ENCODE results near the gene CASP2.
A peak's percentile ranks its signal among the peaks of the same experiment; 100 is the strongest.

CASP2 gene

DNA sequence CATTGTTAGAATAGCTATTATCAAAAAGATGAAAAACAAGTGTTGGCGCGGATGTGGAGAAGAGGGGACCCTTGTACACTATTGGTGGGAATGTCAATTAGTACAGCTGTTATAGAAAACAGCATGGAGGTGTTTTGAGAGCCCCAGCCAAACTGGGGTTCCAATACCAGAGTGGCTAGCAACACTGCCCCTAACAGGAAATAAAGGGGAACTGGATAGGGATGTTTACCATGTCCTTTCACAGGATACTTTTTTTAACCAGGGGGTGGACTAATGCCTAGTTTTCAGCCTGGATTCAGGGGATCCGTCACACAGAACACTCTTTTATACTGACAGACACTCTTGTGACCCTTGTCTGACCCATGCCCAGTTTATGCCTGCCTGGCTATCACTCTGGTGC, 31.8 kb upstream of the CASP2 start:
- TF ChIP-seq, protein P1, sequence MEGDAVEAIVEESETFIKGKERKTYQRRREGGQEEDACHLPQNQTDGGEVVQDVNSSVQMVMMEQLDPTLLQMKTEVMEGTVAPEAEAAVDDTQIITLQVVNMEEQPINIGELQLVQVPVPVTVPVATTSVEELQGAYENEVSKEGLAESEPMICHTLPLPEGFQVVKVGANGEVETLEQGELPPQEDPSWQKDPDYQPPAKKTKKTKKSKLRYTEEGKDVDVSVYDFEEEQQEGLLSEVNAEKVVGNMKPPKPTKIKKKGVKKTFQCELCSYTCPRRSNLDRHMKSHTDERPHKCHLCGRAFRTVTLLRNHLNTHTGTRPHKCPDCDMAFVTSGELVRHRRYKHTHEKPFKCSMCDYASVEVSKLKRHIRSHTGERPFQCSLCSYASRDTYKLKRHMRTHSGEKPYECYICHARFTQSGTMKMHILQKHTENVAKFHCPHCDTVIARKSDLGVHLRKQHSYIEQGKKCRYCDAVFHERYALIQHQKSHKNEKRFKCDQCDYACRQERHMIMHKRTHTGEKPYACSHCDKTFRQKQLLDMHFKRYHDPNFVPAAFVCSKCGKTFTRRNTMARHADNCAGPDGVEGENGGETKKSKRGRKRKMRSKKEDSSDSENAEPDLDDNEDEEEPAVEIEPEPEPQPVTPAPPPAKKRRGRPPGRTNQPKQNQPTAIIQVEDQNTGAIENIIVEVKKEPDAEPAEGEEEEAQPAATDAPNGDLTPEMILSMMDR (IDR thresholded peaks at IDR 0.05): no peak
- no peaks in the 10 kb centered on the region for H3K36me3 ChIP-seq (ENCODE audit: control insufficient read depth, insufficient read depth, low read length)
- H3K4me1 ChIP-seq: no peaks in the 10 kb centered on the region

GRCh38 chr7:143256932-143257331, 31.2 kb upstream of the CASP2 start:
- Histone ChIP-seq H3K4me3 (ENCODE audit: low read depth, low read length) (no peak overlapping the region), H3K4me2 (ENCODE audit: low read length) (no peak overlapping the region), H3K4me1 (no peaks in the 10 kb centered on the region), H3K79me2 (no peaks in the 10 kb centered on the region), H3K36me3 (ENCODE audit: control insufficient read depth, insufficient read depth, low read length) (no peaks in the 10 kb centered on the region), H3K27me3 (ENCODE audit: control insufficient read depth, insufficient read depth, low read length) (no peaks in the 10 kb centered on the region), H3K9ac (no peak overlapping the region), H3K9me3 (ENCODE audit: control insufficient read depth, low read length) (no peaks in the 10 kb centered on the region), H2AFZ (no peak overlapping the region), H3K27ac (no peak overlapping the region)
- TF ChIP-seq, protein P1 (IDR thresholded peaks at IDR 0.05): no peak

More for the DNA sequence above, 31.8 kb upstream of the CASP2 start:
- Histone ChIP-seq H3K27me3 (ENCODE audit: control insufficient read depth, insufficient read depth, low read length) (no peaks in the 10 kb centered on the region), H2AFZ (no peak overlapping the region), H3K9me3 (ENCODE audit: control insufficient read depth, low read length) (no peaks in the 10 kb centered on the region), H3K4me2 (ENCODE audit: low read length) (no peak overlapping the region), H3K79me2 (no peaks in the 10 kb centered on the region), H3K9ac (no peak overlapping the region), H3K27ac (no peak overlapping the region), H3K4me3 (ENCODE audit: low read depth, low read length) (no peak overlapping the region)

GRCh38 chr7:143257501-143257900, 30.6 kb upstream of the CASP2 start:
- Histone ChIP-seq H3K4me1 (no peaks in the 10 kb centered on the region), H3K36me3 (ENCODE audit: control insufficient read depth, insufficient read depth, low read length) (no peaks in the 10 kb centered on the region), H3K4me3 (ENCODE audit: low read depth, low read length) (no peak overlapping the region), H3K27ac (no peak overlapping the region), H3K9ac (no peak overlapping the region), H3K4me2 (ENCODE audit: low read length) (no peak overlapping the region), H2AFZ (no peak overlapping the region), H3K79me2 (no peaks in the 10 kb centered on the region), H3K27me3 (ENCODE audit: control insufficient read depth, insufficient read depth, low read length) (no peaks in the 10 kb centered on the region), H3K9me3 (ENCODE audit: control insufficient read depth, low read length) (no peaks in the 10 kb centered on the region)
- TF ChIP-seq, protein P1 (IDR thresholded peaks at IDR 0.05): no peak

- H3K79me2 ChIP-seq: no peaks in the 10 kb centered on the region
- H3K36me3 ChIP-seq (ENCODE audit: control insufficient read depth, insufficient read depth, low read length): no peaks in the 10 kb centered on the region
- H3K9me3 ChIP-seq (ENCODE audit: control insufficient read depth, low read length): no peaks in the 10 kb centered on the region
- no peak overlapping the region for H3K27ac ChIP-seq
- no peak overlapping the region for H3K9ac ChIP-seq
- H2AFZ ChIP-seq: peak overlapping the region; percentile 63
- TF ChIP-seq, protein P1 (IDR thresholded peaks at IDR 0.05): no peak
- no peak overlapping the region for H3K4me2 ChIP-seq (ENCODE audit: low read length)
- H3K4me3 ChIP-seq (ENCODE audit: low read depth, low read length): no peak overlapping the region
- H3K27me3 ChIP-seq (ENCODE audit: control insufficient read depth, insufficient read depth, low read length): no peaks in the 10 kb centered on the region
- H3K4me1 ChIP-seq: no peaks in the 10 kb centered on the region
Measured at GRCh38 chr7:143258831-143259230, 29.3 kb upstream of the CASP2 start.

DNA sequence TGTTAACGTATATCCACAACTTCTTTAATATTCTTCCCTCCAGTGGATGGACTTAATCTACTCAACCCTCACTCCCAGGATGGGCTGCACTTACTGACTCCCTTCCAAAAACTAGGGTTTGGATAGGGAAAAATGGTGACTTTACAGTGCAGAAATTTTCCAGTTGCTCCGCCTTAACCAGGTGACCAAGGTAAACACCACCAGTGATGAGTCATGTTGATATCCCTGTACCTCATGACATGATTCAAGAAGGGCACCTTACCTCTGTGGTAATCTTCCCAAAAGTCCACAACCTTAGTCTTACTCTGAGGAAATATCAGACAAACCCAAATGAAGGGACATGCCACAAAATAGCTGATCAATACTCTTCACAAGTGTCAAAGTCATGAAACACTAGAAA, 28.4 kb upstream of the CASP2 start:
- Histone ChIP-seq H3K27me3 (ENCODE audit: control insufficient read depth, insufficient read depth, low read length) (no peaks in the 10 kb centered on the region), H2AFZ (no peak overlapping the region), H3K9me3 (ENCODE audit: control insufficient read depth, low read length) (no peaks in the 10 kb centered on the region), H3K36me3 (ENCODE audit: control insufficient read depth, insufficient read depth, low read length) (no peaks in the 10 kb centered on the region), H3K9ac (no peak overlapping the region), H3K79me2 (no peaks in the 10 kb centered on the region), H3K4me2 (ENCODE audit: low read length) (no peak overlapping the region), H3K4me3 (ENCODE audit: low read depth, low read length) (no peak overlapping the region), H3K27ac (no peak overlapping the region), H3K4me1 (no peaks in the 10 kb centered on the region)
- TF ChIP-seq, protein P1 (IDR thresholded peaks at IDR 0.05): no peak
